Fibroblast of skin of right biceps (primary cell): ENCODE measurements around the gene UPK3BL2.
"Not testable (repeated sequence)": the region's sequence is repeated elsewhere in the genome, so short reads cannot be mapped to it uniquely, and the experiment has no call there.

Source experiments
- DNase-seq: peaks from one replicate; pipeline ENCODE4 v3.0.0-alpha.2; 2013

UPK3BL2 gene

GRCh38 chr7:102493220-102493935 lies 50.1 kb downstream of the UPK3BL2 start:
- not testable (repeated sequence) for DNase-seq

GRCh38 chr7:102490529-102491075 lies 52.9 kb downstream of the UPK3BL2 start:
- DNase-seq = not testable (repeated sequence)
